NB4 (cell line): ENCODE measurements around the gene TFAP2D.

Source experiments
- POLR2A ChIP-seq: IDR thresholded peaks from 2 replicates; pipeline ENCODE4 v1.6.1; 2011; ENCODE audit warnings: mild to moderate bottlenecking; ENCODE audit not compliant: insufficient read length; ENCODE audit errors: extremely low read depth
- TF ChIP-seq, protein P1 (sequence below): IDR thresholded peaks from one replicate; pipeline ENCODE4 v1.5.1; 2012; ENCODE audit warnings: low read depth, low read length

- TF ChIP-seq, protein P1, sequence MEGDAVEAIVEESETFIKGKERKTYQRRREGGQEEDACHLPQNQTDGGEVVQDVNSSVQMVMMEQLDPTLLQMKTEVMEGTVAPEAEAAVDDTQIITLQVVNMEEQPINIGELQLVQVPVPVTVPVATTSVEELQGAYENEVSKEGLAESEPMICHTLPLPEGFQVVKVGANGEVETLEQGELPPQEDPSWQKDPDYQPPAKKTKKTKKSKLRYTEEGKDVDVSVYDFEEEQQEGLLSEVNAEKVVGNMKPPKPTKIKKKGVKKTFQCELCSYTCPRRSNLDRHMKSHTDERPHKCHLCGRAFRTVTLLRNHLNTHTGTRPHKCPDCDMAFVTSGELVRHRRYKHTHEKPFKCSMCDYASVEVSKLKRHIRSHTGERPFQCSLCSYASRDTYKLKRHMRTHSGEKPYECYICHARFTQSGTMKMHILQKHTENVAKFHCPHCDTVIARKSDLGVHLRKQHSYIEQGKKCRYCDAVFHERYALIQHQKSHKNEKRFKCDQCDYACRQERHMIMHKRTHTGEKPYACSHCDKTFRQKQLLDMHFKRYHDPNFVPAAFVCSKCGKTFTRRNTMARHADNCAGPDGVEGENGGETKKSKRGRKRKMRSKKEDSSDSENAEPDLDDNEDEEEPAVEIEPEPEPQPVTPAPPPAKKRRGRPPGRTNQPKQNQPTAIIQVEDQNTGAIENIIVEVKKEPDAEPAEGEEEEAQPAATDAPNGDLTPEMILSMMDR = no peak
- no peak for TF ChIP-seq POLR2A
Observed at GRCh38 chr6:50708664-50709365, 4.5 kb upstream of the TFAP2D start.
